Keratinocyte (primary cell): ENCODE data around the gene CNTNAP5. TPM values are rescaled to one million over a fixed set of nuclear protein-coding genes. Genes with fewer than 3 reads are reported as not detected.

Source experiments
- DNase-seq: peaks from one replicate; pipeline ENCODE4 v3.0.0-alpha.2; 2011; ENCODE audit warnings: low read depth, missing footprints, low spot score
- FAIRE-seq: peaks from 2 replicates; lab custom pipeline; 2011; peaks lifted over from hg19 to GRCh38; lab: Jason Lieb, UNC
- H2AFZ ChIP-seq: 2 replicates; pipeline ENCODE4 v1.6.0; 2012; ENCODE audit warnings: low read length, control low read depth, inconsistent platforms; ENCODE audit not compliant: control insufficient read depth
- H3K27ac ChIP-seq: 2 replicates; pipeline ENCODE4 v1.5.1; 2011; ENCODE audit warnings: low read length; ENCODE audit not compliant: control insufficient read depth, insufficient read depth
- H3K27me3 ChIP-seq: 3 replicates; pipeline ENCODE4 v1.6.0; 2011; ENCODE audit warnings: low read length; ENCODE audit not compliant: control insufficient read depth, insufficient read depth; ENCODE audit errors: extremely low read depth
- H3K36me3 ChIP-seq, 2 experiments: 2 replicates in 1 of 2; 3 replicates in 1 of 2; pipeline ENCODE4 v1.5.1; 2011; ENCODE audit warnings: low read length in 2 of 2, mild to moderate bottlenecking in 1 of 2; ENCODE audit not compliant: control insufficient read depth in 2 of 2, insufficient read depth in 2 of 2; ENCODE audit errors: extremely low read depth in 1 of 2
- H3K4me1 ChIP-seq: 3 replicates; pipeline ENCODE4 v1.5.1; 2011; ENCODE audit warnings: low read length; ENCODE audit not compliant: control insufficient read depth, insufficient read depth; ENCODE audit errors: extremely low read depth
- H3K4me2 ChIP-seq: 3 replicates; pipeline ENCODE4 v1.6.0; 2011; ENCODE audit warnings: low read depth, low read length; ENCODE audit not compliant: control insufficient read depth, insufficient read depth; ENCODE audit errors: extremely low read depth
- H3K4me3 ChIP-seq, 3 experiments: fragments of 200-600 bp in 1 of 3; sonication (generic) in 1 of 3; 2 replicates in 2 of 3; 3 replicates in 1 of 3; pipeline ENCODE4 v1.5.1; 2011 to 2016; ENCODE audit warnings: low read length in 3 of 3, mild to moderate bottlenecking in 3 of 3, control low read depth in 2 of 3, inconsistent platforms in 1 of 3, low read depth in 1 of 3, mixed read lengths in 1 of 3, mixed run types in 1 of 3, moderate library complexity in 1 of 3; ENCODE audit not compliant: control insufficient read depth in 2 of 3, insufficient read depth in 2 of 3; ENCODE audit errors: extremely low read depth in 1 of 3
- H3K79me2 ChIP-seq: 2 replicates; pipeline ENCODE4 v1.6.0; 2012; ENCODE audit warnings: low read length; ENCODE audit not compliant: control insufficient read depth, insufficient read depth
- H3K9ac ChIP-seq: 3 replicates; pipeline ENCODE4 v1.6.0; 2011; ENCODE audit warnings: low read length; ENCODE audit not compliant: control insufficient read depth, insufficient read depth; ENCODE audit errors: extremely low read depth
- H3K9me1 ChIP-seq: 3 replicates; pipeline ENCODE4 v1.6.0; 2011; ENCODE audit warnings: low read length; ENCODE audit not compliant: control insufficient read depth, insufficient read depth; ENCODE audit errors: extremely low read depth
- H3K9me3 ChIP-seq: 2 replicates; pipeline ENCODE4 v1.5.1; 2012; ENCODE audit warnings: low read depth, low read length; ENCODE audit not compliant: control insufficient read depth
- H4K20me1 ChIP-seq: 3 replicates; pipeline ENCODE4 v1.6.0; 2011; ENCODE audit warnings: low read length; ENCODE audit not compliant: control insufficient read depth, insufficient read depth; ENCODE audit errors: extremely low read depth
- EZH2 ChIP-seq: IDR thresholded peaks from one replicate; pipeline ENCODE4 v1.6.1; 2012; ENCODE audit warnings: inconsistent platforms, mild to moderate bottlenecking, low read length, moderate library complexity
- dilution Hi-C: fragments of 300-500 bp; cut with MboI; formaldehyde crosslinking; loops from one replicate; pipeline ENCODE4 v1.7.0; 2020; ENCODE audit warnings: low sequenced_read_pairs; ENCODE audit not compliant: extremely low pct_ligation_motif_present
- polyA plus RNA-seq, 5 experiments: library from polyadenylated mRNA; depleted of rRNA in 3 of 5; stranded (reverse) in 3 of 5; stranded (forward) in 1 of 5; unstranded in 1 of 5; fragments of >200 nt; gene quantifications; 1 replicate in 1 of 5; 2 replicates in 3 of 5; 3 replicates in 1 of 5; pipeline versions ENCODE4 v1.2.1 to v1.2.3, GENCODE V29; 2011 to 2012; ENCODE audit warnings: missing spikeins in 2 of 5, low read depth in 1 of 5, low replicate concordance in 1 of 5
- TF ChIP-seq, protein P1 (sequence below), 3 experiments: IDR thresholded peaks in 1 of 3; conservative IDR thresholded peaks in 1 of 3; optimal IDR thresholded peaks in 1 of 3; 2 replicates in 2 of 3; 3 replicates in 1 of 3; pipeline versions ENCODE3 to v1.5.1; 2011; ENCODE audit warnings: low read length in 3 of 3, mild to moderate bottlenecking in 3 of 3, moderate library complexity in 2 of 3, control low read depth in 1 of 3, inconsistent platforms in 1 of 3; ENCODE audit not compliant: insufficient read depth in 2 of 3; ENCODE audit errors: extremely low read depth in 1 of 3

The CNTNAP5 gene
- polyA plus RNA-seq, 1 donor (not counting 4 experiments of a cell fraction or from before 2014, with no cell fraction given) = not detected

DNA sequence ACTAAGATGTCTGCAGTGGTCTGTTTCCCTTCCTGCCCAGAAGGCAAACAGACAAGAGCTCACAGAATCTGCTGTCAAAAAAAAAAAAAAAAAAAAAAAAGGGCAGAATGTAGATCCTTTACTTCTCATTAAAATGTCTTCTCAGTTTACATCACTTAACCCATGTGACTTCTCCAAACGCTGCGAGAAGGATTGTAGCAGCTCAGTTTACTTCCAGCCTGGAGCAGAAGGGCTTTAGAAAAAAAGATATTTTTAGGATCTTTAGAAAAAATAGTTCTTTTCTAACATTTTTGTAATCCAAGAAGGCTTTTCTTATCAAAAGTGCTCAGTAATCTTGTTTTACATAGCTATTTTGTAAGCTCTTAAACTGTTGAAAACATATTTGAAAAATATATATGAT lies 425.4 kb downstream of the CNTNAP5 start:
- H3K27ac ChIP-seq = no peak overlapping the region
- no peaks in the 10 kb centered on the region for H3K9me1 ChIP-seq
- H4K20me1 ChIP-seq = no peaks in the 10 kb centered on the region
- no peak for DNase-seq
- dilution Hi-C loops = no loop called here
- peaks cover 6% of the 10 kb centered on the region for H3K9me3 ChIP-seq
- no peaks in the 10 kb centered on the region for H3K4me1 ChIP-seq
- H3K79me2 ChIP-seq = no peaks in the 10 kb centered on the region
- H3K27me3 ChIP-seq = no peaks in the 10 kb centered on the region
- TF ChIP-seq EZH2 = no peak
- TF ChIP-seq, protein P1, sequence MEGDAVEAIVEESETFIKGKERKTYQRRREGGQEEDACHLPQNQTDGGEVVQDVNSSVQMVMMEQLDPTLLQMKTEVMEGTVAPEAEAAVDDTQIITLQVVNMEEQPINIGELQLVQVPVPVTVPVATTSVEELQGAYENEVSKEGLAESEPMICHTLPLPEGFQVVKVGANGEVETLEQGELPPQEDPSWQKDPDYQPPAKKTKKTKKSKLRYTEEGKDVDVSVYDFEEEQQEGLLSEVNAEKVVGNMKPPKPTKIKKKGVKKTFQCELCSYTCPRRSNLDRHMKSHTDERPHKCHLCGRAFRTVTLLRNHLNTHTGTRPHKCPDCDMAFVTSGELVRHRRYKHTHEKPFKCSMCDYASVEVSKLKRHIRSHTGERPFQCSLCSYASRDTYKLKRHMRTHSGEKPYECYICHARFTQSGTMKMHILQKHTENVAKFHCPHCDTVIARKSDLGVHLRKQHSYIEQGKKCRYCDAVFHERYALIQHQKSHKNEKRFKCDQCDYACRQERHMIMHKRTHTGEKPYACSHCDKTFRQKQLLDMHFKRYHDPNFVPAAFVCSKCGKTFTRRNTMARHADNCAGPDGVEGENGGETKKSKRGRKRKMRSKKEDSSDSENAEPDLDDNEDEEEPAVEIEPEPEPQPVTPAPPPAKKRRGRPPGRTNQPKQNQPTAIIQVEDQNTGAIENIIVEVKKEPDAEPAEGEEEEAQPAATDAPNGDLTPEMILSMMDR (optimal IDR thresholded peaks at IDR 0.05 in 1 of 3, IDR thresholded peaks at IDR 0.05 in 1 of 3, conservative IDR thresholded peaks at IDR 0.05 in 1 of 3; ENCODE audit: extremely low read depth in 1 of 3, insufficient read depth in 2 of 3, low read length in 3 of 3) = no peak
- no peaks in the 10 kb centered on the region for H3K36me3 ChIP-seq
- H3K9ac ChIP-seq = no peak overlapping the region
- no peak overlapping the region for H3K4me2 ChIP-seq
- H2AFZ ChIP-seq = no peak overlapping the region
- FAIRE-seq = no peak
- no peak overlapping the region for H3K4me3 ChIP-seq

DNA sequence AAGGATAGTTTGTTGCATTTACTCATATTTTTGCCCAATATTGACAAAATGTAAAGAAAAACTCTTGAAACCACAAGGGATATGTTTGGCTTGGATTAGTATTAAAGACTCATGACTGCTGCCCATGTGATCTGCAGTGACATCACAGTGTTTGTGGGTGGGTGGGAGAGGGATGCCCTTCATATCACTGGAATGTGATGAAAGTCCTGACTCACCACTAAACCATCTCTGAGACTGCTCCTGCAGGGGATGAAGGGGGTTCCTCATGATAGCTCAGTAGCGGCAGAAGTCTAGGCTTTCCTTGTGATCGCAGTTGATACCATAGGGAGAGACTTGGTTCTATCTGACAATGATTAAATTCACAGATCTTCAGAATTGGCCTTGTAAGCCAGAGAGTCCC lies 451.2 kb downstream of the CNTNAP5 start:
- no peak overlapping the region for H3K27ac ChIP-seq
- DNase-seq = no peak
- dilution Hi-C loops = no loop called here
- no peak for FAIRE-seq
- H2AFZ ChIP-seq = no peak overlapping the region
- H3K79me2 ChIP-seq = no peaks in the 10 kb centered on the region
- H4K20me1 ChIP-seq = no peaks in the 10 kb centered on the region
- no peak for TF ChIP-seq EZH2
- TF ChIP-seq, protein P1 (optimal IDR thresholded peaks at IDR 0.05 in 1 of 3, IDR thresholded peaks at IDR 0.05 in 1 of 3, conservative IDR thresholded peaks at IDR 0.05 in 1 of 3; ENCODE audit: extremely low read depth in 1 of 3, insufficient read depth in 2 of 3, low read length in 3 of 3) = no peak
- no peaks in the 10 kb centered on the region for H3K4me1 ChIP-seq
- H3K9me1 ChIP-seq = no peaks in the 10 kb centered on the region
- H3K9me3 ChIP-seq = no peaks in the 10 kb centered on the region
- no peak overlapping the region for H3K4me3 ChIP-seq
- H3K27me3 ChIP-seq = no peaks in the 10 kb centered on the region
- no peak overlapping the region for H3K9ac ChIP-seq
- H3K4me2 ChIP-seq = no peak overlapping the region
- H3K36me3 ChIP-seq = no peaks in the 10 kb centered on the region
